HFFc6 (cell line): ENCODE data around the gene SDHAF3. TPM values are rescaled to one million over a fixed set of nuclear protein-coding genes. Genes with fewer than 3 reads are reported as not detected.
"Not testable (repeated sequence)": the region's sequence is repeated elsewhere in the genome, so short reads cannot be mapped to it uniquely, and the experiment has no call there.

Experiments used
- DNase-seq: peaks from one replicate; pipeline ENCODE4 v3.0.0-alpha.2; 2018
- H3K27ac Mint-ChIP-seq: 2 replicates; pipeline ENCODE4 v1.8.0; 2020; ENCODE audit warnings: mild to moderate bottlenecking, mixed read lengths
- H3K27me3 Mint-ChIP-seq: 2 replicates; pipeline ENCODE4 v1.8.0; 2021; ENCODE audit warnings: mild to moderate bottlenecking, moderate library complexity, mixed read lengths; ENCODE audit not compliant: insufficient read depth
- H3K36me3 Mint-ChIP-seq: 2 replicates; pipeline ENCODE4 v1.8.0; 2021; ENCODE audit warnings: low read depth, mixed read lengths
- H3K4me1 Mint-ChIP-seq: 2 replicates; pipeline ENCODE4 v1.8.0; 2020; ENCODE audit warnings: low read depth, mixed read lengths
- H3K4me3 Mint-ChIP-seq: 2 replicates; pipeline ENCODE4 v1.8.0; 2020; ENCODE audit warnings: mild to moderate bottlenecking, moderate library complexity, mixed read lengths
- H3K9me3 Mint-ChIP-seq: 2 replicates; pipeline ENCODE4 v1.8.0; 2020; ENCODE audit warnings: mild to moderate bottlenecking, mixed read lengths
- CTCF ChIP-seq: fragments of 200-600 bp; sonication (generic); IDR thresholded peaks from 2 replicates; pipeline ENCODE4 v1.5.0; 2021; ENCODE audit warnings: antibody characterized with exemption, mild to moderate bottlenecking
- total RNA-seq, 6 experiments: library from RNA; stranded (reverse); fragmentation: NEBNext Ultra II Directional; extraction: Animal tissue kit (Norgen Biotek cat#: 25700); gene quantifications; 2 replicates in 1 of 6; 3 replicates in 5 of 6; pipeline ENCODE4 v1.2.3, GENCODE V29; 2021

Gene SDHAF3
- total RNA-seq, 6 experiments from 2014 or later: 10.9 to 17.9 (median 14.8) TPM

GRCh38 chr7:97145068-97145467 is 27.6 kb downstream of the SDHAF3 start:
- H3K4me1 Mint-ChIP-seq: peaks cover 6% of the 10 kb centered on the region
- peaks cover 16% of the 10 kb centered on the region for H3K36me3 Mint-ChIP-seq
- H3K4me3 Mint-ChIP-seq: no peak overlapping the region
- H3K27me3 Mint-ChIP-seq: no peaks in the 10 kb centered on the region
- TF ChIP-seq CTCF: peak; percentile 83
- no peak overlapping the region for H3K27ac Mint-ChIP-seq
- peaks cover 16% of the 10 kb centered on the region for H3K9me3 Mint-ChIP-seq
- peak; percentile 42 for DNase-seq

GRCh38 chr7:97149843-97150242 is 32.3 kb downstream of the SDHAF3 start:
- TF ChIP-seq CTCF: no peak
- H3K4me1 Mint-ChIP-seq: peaks cover 8% of the 10 kb centered on the region
- no peaks in the 10 kb centered on the region for H3K36me3 Mint-ChIP-seq
- H3K27ac Mint-ChIP-seq: no peak overlapping the region
- no peaks in the 10 kb centered on the region for H3K9me3 Mint-ChIP-seq
- H3K27me3 Mint-ChIP-seq: no peaks in the 10 kb centered on the region
- peak; percentile 1 for DNase-seq
- no peak overlapping the region for H3K4me3 Mint-ChIP-seq

GRCh38 chr7:97155897-97156418 is 38.5 kb downstream of the SDHAF3 start:
- Mint-ChIP-seq H3K9me3 (no peaks in the 10 kb centered on the region; the same call in 1 of the 2 replicates), H3K27ac (no peak overlapping the region), H3K4me3 (no peak overlapping the region), H3K4me1 (no peaks in the 10 kb centered on the region), H3K36me3 (peaks cover 6% of the 10 kb centered on the region; the same call in 1 of the 2 replicates), H3K27me3 (no peaks in the 10 kb centered on the region)
- no peak for DNase-seq
- TF ChIP-seq CTCF: no peak

- not testable (repeated sequence) for H3K4me3 Mint-ChIP-seq, H3K27ac Mint-ChIP-seq, H3K9me3 Mint-ChIP-seq, H3K27me3 Mint-ChIP-seq, DNase-seq, H3K4me1 Mint-ChIP-seq
- H3K36me3 Mint-ChIP-seq: peaks cover 17% of the 10 kb centered on the region
These were observed 42.5 kb downstream of the SDHAF3 start for GRCh38 chr7:97159984-97160383.

- not testable (repeated sequence) for H3K27ac Mint-ChIP-seq
These were observed 44.1 kb downstream of the SDHAF3 start for GRCh38 chr7:97161609-97162008.

GRCh38 chr7:97166308-97166707 is 48.8 kb downstream of the SDHAF3 start:
- no peak for TF ChIP-seq CTCF
- no peaks in the 10 kb centered on the region for H3K9me3 Mint-ChIP-seq
- H3K27ac Mint-ChIP-seq: no peak overlapping the region
- no peaks in the 10 kb centered on the region for H3K4me1 Mint-ChIP-seq
- no peaks in the 10 kb centered on the region for H3K27me3 Mint-ChIP-seq
- no peak for DNase-seq
- H3K4me3 Mint-ChIP-seq: no peak overlapping the region
- peaks cover 11% of the 10 kb centered on the region; the same call in 1 of the 2 replicates for H3K36me3 Mint-ChIP-seq

More at GRCh38 chr7:97161609-97162008, 44.1 kb downstream of the SDHAF3 start:
- not testable (repeated sequence) for DNase-seq, H3K9me3 Mint-ChIP-seq, H3K27me3 Mint-ChIP-seq, H3K4me1 Mint-ChIP-seq, H3K4me3 Mint-ChIP-seq
- H3K36me3 Mint-ChIP-seq: peaks cover 17% of the 10 kb centered on the region

- 0 out of 2 replicates have a peak, but pooled peaks cover 3% of the 10 kb centered on the region for H3K36me3 Mint-ChIP-seq
- H3K27me3 Mint-ChIP-seq: no peaks in the 10 kb centered on the region
- TF ChIP-seq CTCF: no peak
- H3K4me1 Mint-ChIP-seq: no peaks in the 10 kb centered on the region
- H3K27ac Mint-ChIP-seq: no peak overlapping the region
- DNase-seq: no peak
- no peak overlapping the region for H3K4me3 Mint-ChIP-seq
- no peaks in the 10 kb centered on the region for H3K9me3 Mint-ChIP-seq
These were observed 49.7 kb downstream of the SDHAF3 start for GRCh38 chr7:97167176-97167575.
